HepG2 (cell line): ENCODE data around the gene ZFP28. TPM values are rescaled to one million over a fixed set of nuclear protein-coding genes. Genes with fewer than 3 reads are reported as not detected.

Experiments
- ATAC-seq: fragments of 200-7000 bp; cut with Tn5 transposase; 3 replicates; pipeline ENCODE4 v1.9.1; 2020; ENCODE audit warnings: mild to moderate bottlenecking, moderate library complexity
- BruUV-seq: library from RNA; stranded (reverse); fragments of 400-500 nt; replicated peaks from 2 replicates; lab custom pipeline; 2021; lab: Mats Ljungman, UMichigan
- CTCF ChIA-PET: fragments of 300-600 bp; formaldehyde crosslinking; extraction: SDS; loops from one replicate; lab custom pipeline; 2021; ENCODE audit warnings: low total read pairs, inconsistent platforms, low intra/inter-chr PET ratio; lab: Yijun Ruan, JAX
- POLR2A ChIA-PET: fragments of 350-600 bp; sonication (Branson Sonifier 250); formaldehyde crosslinking; loops from one replicate; lab custom pipeline; 2020; ENCODE audit warnings: antibody characterized with exemption, inconsistent platforms; lab: Yijun Ruan, JAX
- DNase-seq: peaks from one replicate; pipeline ENCODE4 v3.0.0-alpha.2; 2015; ENCODE audit warnings: low spot score
- FAIRE-seq: peaks from 3 replicates; lab custom pipeline; 2011; peaks lifted over from hg19 to GRCh38; lab: Jason Lieb, UNC
- H2AFZ ChIP-seq: one replicate; pipeline ENCODE4 v1.6.1; 2011; ENCODE audit warnings: low read length, inconsistent platforms
- H3K27ac ChIP-seq: fragments of 300-600 bp; 3 replicates; pipeline ENCODE4 v1.8.0; 2011; ENCODE audit warnings: mixed run types, mild to moderate bottlenecking, mixed read lengths, low read length, inconsistent platforms; ENCODE audit not compliant: insufficient read depth; ENCODE audit errors: extremely low read length
- H3K27me3 ChIP-seq, 2 experiments: fragments of 200-600 bp in 1 of 2; 2 replicates in 1 of 2; 3 replicates in 1 of 2; pipeline versions ENCODE4 v1.6.0 to v1.8.0; 2011; ENCODE audit warnings: low read length in 2 of 2, mild to moderate bottlenecking in 2 of 2, moderate library complexity in 2 of 2, inconsistent platforms in 1 of 2; ENCODE audit not compliant: insufficient read depth in 2 of 2, control insufficient read depth in 1 of 2
- H3K36me3 ChIP-seq, 2 experiments: fragments of 200-600 bp in 1 of 2; replicated peaks in 1 of 2; 2 replicates in 1 of 2; 3 replicates in 1 of 2; pipeline versions ENCODE4 v1.5.1 to v1.8.0; 2011; ENCODE audit warnings: low read length in 2 of 2, inconsistent platforms in 1 of 2; ENCODE audit not compliant: insufficient read depth in 2 of 2, control insufficient read depth in 1 of 2
- H3K4me1 ChIP-seq: 2 replicates; pipeline ENCODE4 v1.5.1; 2012; ENCODE audit warnings: low read length, inconsistent platforms; ENCODE audit not compliant: insufficient read depth
- H3K4me2 ChIP-seq: 2 replicates; pipeline ENCODE4 v1.6.0; 2011; ENCODE audit warnings: low read depth, low read length, inconsistent platforms
- H3K4me3 ChIP-seq, 3 experiments: fragments of 200-600 bp in 1 of 3; sonication (generic), shearing (Covaris generic) in 1 of 3; replicated peaks in 1 of 3; 2 replicates each; pipeline ENCODE4 v1.5.1; 2011 to 2016; ENCODE audit warnings: low read length in 3 of 3, inconsistent platforms in 2 of 3, low read depth in 2 of 3, mild to moderate bottlenecking in 2 of 3, control low read depth in 1 of 3, mixed read lengths in 1 of 3; ENCODE audit not compliant: insufficient read depth in 1 of 3
- H3K79me2 ChIP-seq: one replicate; pipeline ENCODE4 v1.6.1; 2011; ENCODE audit warnings: low read length, inconsistent platforms; ENCODE audit not compliant: insufficient read depth
- H3K9ac ChIP-seq: 2 replicates; pipeline ENCODE4 v1.6.0; 2011; ENCODE audit warnings: mild to moderate bottlenecking, low read depth, low read length, inconsistent platforms; ENCODE audit not compliant: insufficient read depth
- H3K9me3 ChIP-seq: 2 replicates; pipeline ENCODE4 v1.5.1; 2012; ENCODE audit warnings: mild to moderate bottlenecking, low read length
- H4K20me1 ChIP-seq: 2 replicates; pipeline ENCODE4 v1.6.0; 2011; ENCODE audit warnings: inconsistent platforms, mild to moderate bottlenecking, low read length, moderate library complexity; ENCODE audit not compliant: insufficient read depth
- ATF7 ChIP-seq, 2 experiments: fragments of 450-650 bp in 1 of 2; sonication (generic) in 1 of 2; formaldehyde crosslinking in 1 of 2; IDR thresholded peaks; 2 replicates each; pipeline versions ENCODE4 v1.4.0 to v1.6.1; 2016 to 2020; ENCODE audit warnings: antibody characterized with exemption in 1 of 2, mild to moderate bottlenecking in 1 of 2, missing genetic modification reagents in 1 of 2
- CBFB ChIP-seq: sonication (generic); formaldehyde crosslinking; IDR thresholded peaks from 2 replicates; pipeline ENCODE4 v1.4.0; 2020; ENCODE audit warnings: missing genetic modification reagents
- FOSL1 ChIP-seq: sonication (generic); formaldehyde crosslinking; IDR thresholded peaks from 2 replicates; pipeline ENCODE4 v1.9.0; 2021; ENCODE audit warnings: missing genetic modification reagents, borderline replicate concordance
- HOXA7 ChIP-seq: sonication (generic); formaldehyde crosslinking; IDR thresholded peaks from 2 replicates; pipeline ENCODE4 v1.8.1; 2022; ENCODE audit warnings: mild to moderate bottlenecking, missing genetic modification reagents, moderate library complexity
- MAFK ChIP-seq, 2 experiments: IDR thresholded peaks in 1 of 2; conservative IDR thresholded peaks in 1 of 2; 2 replicates each; pipeline ENCODE4 v1.6.1; 2011; ENCODE audit warnings: improper control_type of control experiment in 2 of 2, low read length in 2 of 2
- ZNF296 ChIP-seq: sonication (generic); formaldehyde crosslinking; conservative IDR thresholded peaks from 2 replicates; pipeline ENCODE4 v1.5.0; 2020; ENCODE audit warnings: mild to moderate bottlenecking, missing genetic modification reagents
- WGBS: methylation state at CpG from one replicate; pipeline ENCODE4 v1.1.6; 2017; ENCODE audit warnings: low lambda C conversion rate; 5-methylcytosine and 5-hydroxymethylcytosine counted together
- in situ Hi-C: cut with HindIII; loops from 2 replicates; pipeline ENCODE4 v1.10.0; 2017; ENCODE audit warnings: low pct_unique_long_range_greater_than_20kb; ENCODE audit not compliant: extremely low pct_ligation_motif_present
- intact Hi-C: fragments of 100-400 bp; cut with micrococcal nuclease; formaldehyde crosslinking; loops from one replicate; pipeline ENCODE4 v1.10.0; 2022; ENCODE audit not compliant: unreplicated experiment
- polyA plus RNA-seq, 8 experiments: library from polyadenylated mRNA; depleted of rRNA in 3 of 8; stranded (reverse) in 7 of 8; unstranded in 1 of 8; fragments of >200 nt; fragmentation: Illumina TruSeq in 4 of 8; extraction: Trizol in 4 of 8; gene quantifications; 2 replicates each; pipeline versions ENCODE4 v1.2.1 to v1.2.3, GENCODE V29; 2011 to 2016; ENCODE audit warnings: low read depth in 4 of 8, missing spikeins in 1 of 8, mixed read lengths in 1 of 8; ENCODE audit not compliant: insufficient read depth in 1 of 8
- total RNA-seq, 5 experiments: library from RNA; depleted of rRNA; stranded (reverse); fragments of >200 nt; fragmentation: Illumina TruSeq; extraction: Trizol; gene quantifications; 2 replicates each; pipeline ENCODE4 v1.2.3, GENCODE V29; 2016; ENCODE audit warnings: low read depth in 1 of 5
- TF ChIP-seq, protein P1 (sequence below): sonication (generic); formaldehyde crosslinking; IDR thresholded peaks from 2 replicates; pipeline ENCODE4 v1.9.0; 2022; ENCODE audit warnings: low read depth, missing genetic modification reagents

Gene ZFP28
- total and polyA plus RNA-seq, 2 of the 13 experiments (the other 11 are each of a cell fraction or from before 2014, with no cell fraction given): not detected

DNA sequence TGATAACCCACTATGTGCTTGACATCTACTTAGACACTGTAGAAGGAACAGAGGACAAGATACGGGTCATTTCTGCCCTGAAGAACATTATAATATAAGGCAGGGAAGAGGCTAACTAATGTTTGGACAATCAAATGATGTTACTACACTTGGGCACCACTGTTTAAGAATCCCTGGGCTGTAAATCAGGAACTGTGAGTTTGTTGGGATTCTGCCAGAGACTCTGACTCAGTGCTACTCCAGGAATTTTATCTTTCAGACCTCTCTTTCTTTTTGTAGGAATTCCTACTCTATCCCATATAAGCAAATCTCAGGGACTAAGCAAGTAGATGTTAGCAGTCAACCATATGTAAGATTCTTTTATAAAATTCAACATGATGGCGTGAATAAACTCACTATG is 34.2 kb upstream of the ZFP28 start:
- in situ Hi-C loops (no loop called here), intact Hi-C loops (no loop called here)
- H3K79me2 ChIP-seq: no peaks in the 10 kb centered on the region
- no peak overlapping the region for H3K4me2 ChIP-seq
- no TSS peak for BruUV-seq
- WGBS: 2% methylated on average over 2 of the region's 2 CpGs
- peaks cover 94% of the 10 kb centered on the region for H3K9me3 ChIP-seq
- TF ChIP-seq CBFB (CRISPR knock-in tag): no peak
- no peak for TF ChIP-seq MAFK (conservative IDR thresholded peaks at IDR 0.05 in 1 of 2, IDR thresholded peaks at IDR 0.05 in 1 of 2; ENCODE audit: low read length in 2 of 2)
- TF ChIP-seq FOSL1 (CRISPR knock-in tag): no peak
- TF ChIP-seq ZNF296 (CRISPR knock-in tag): no peak
- TF ChIP-seq, protein P1, sequence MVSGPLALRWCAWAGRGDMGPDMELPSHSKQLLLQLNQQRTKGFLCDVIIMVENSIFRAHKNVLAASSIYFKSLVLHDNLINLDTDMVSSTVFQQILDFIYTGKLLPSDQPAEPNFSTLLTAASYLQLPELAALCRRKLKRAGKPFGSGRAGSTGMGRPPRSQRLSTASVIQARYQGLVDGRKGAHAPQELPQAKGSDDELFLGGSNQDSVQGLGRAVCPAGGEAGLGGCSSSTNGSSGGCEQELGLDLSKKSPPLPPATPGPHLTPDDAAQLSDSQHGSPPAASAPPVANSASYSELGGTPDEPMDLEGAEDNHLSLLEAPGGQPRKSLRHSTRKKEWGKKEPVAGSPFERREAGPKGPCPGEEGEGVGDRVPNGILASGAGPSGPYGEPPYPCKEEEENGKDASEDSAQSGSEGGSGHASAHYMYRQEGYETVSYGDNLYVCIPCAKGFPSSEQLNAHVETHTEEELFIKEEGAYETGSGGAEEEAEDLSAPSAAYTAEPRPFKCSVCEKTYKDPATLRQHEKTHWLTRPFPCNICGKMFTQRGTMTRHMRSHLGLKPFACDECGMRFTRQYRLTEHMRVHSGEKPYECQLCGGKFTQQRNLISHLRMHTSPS: no peak
- TF ChIP-seq ATF7 (IDR thresholded peaks at IDR 0.05): no peak
- TF ChIP-seq ATF7 (CRISPR knock-in tag; IDR thresholded peaks at IDR 0.05): no peak
- TF ChIP-seq HOXA7: no peak
- no peak overlapping the region for H3K4me3 ChIP-seq
- no peaks in the 10 kb centered on the region for H3K4me1 ChIP-seq
- no peaks in the 10 kb centered on the region for H3K27me3 ChIP-seq
- H3K9ac ChIP-seq: no peak overlapping the region
- H3K27ac ChIP-seq: no peak overlapping the region
- H2AFZ ChIP-seq: no peak overlapping the region
- ATAC-seq (no peak), FAIRE-seq (no peak), DNase-seq (no peak)
- ChIA-PET CTCF (no interaction called here), POLR2A (no interaction called here)
- no peaks in the 10 kb centered on the region for H3K36me3 ChIP-seq
- no peaks in the 10 kb centered on the region for H4K20me1 ChIP-seq
